Measurements from ENCODE around the gene SIVA1.
A peak's percentile ranks its signal among the peaks of the same experiment; 100 is the strongest.

The SIVA1 gene

DNA sequence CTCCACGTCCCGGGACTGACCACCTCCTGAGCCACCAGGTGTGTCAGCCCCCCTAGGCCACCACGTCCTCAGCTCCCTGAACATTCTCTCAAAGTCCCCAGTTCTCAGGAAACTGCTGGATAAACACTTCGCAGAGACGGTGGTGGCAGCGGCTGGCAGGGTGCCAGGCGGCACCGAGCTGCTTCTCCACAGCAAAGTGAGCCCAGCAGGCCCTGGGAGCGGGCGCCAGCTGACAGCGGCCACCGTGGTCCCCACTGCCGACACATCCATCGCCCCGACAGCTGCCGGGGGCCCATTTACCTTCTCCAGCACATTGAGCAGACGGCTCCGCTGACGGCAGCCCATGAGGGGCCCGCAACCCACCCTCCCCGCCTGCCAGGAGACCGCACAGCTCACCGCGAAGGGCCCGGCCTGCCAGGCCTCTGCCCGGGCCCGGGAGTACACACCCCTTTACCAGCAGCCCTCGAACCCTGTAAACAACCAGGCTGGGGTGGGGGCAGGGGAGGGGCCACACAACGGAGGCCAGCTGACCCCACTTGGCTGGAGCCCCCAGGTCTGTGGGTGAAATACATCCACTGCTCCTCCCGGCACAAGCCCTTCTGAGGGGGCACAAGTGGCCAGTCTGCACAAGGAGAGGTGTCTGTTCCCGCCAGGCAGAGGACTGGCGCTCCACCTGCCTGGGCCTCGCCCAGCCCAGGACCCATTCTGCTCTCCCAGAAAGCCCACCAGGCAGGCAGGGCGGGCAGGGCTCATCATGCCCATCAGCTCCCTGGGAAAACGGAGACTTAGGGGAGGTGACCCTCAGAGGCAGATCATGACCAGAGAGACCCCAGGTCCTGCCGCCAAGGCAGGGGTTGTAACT, 32.1 kb downstream of the SIVA1 start:
- no peak for DNase-seq (ENCODE audit: low read depth)

DNA sequence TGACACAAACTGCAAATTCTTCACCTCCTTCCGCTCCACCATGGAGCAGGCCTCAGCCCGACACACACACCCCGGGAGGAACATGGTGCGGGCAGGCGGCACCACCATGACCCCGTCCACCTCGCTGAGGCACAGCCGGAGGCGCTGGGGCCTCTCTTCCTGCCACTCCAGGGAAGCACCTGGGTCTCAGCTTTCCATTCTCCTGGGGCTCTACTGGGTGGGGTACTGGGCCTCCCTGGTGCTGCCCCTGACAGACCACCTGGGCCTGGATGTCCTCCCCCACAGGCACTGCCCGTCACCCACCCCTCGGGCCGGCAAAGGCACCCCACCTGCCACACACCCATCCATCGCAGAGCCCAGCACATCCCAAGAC, 32.7 kb downstream of the SIVA1 start:
- DNase-seq (ENCODE audit: low read depth), result no peak

GRCh38 chr14:104786091-104786586, 33.2 kb downstream of the SIVA1 start:
- DNase-seq (ENCODE audit: low read depth), result no peak

- DNase-seq (ENCODE audit: low read depth), result no peak
Measured at GRCh38 chr14:104786726-104787675, 34.1 kb downstream of the SIVA1 start.

GRCh38 chr14:104787736-104788135, 34.8 kb downstream of the SIVA1 start:
- DNase-seq (ENCODE audit: low read depth), result no peak

- no peak for DNase-seq (ENCODE audit: low read depth)
Measured at GRCh38 chr14:104788161-104788818, 35.3 kb downstream of the SIVA1 start.

GRCh38 chr14:104788873-104789663, 36.1 kb downstream of the SIVA1 start:
- no peak for DNase-seq (ENCODE audit: low read depth)

GRCh38 chr14:104789752-104790743, 37.1 kb downstream of the SIVA1 start:
- DNase-seq (ENCODE audit: low read depth), result no peak

- no peak for DNase-seq (ENCODE audit: low read depth)
Measured at GRCh38 chr14:104791425-104791824, 38.5 kb downstream of the SIVA1 start.

DNA sequence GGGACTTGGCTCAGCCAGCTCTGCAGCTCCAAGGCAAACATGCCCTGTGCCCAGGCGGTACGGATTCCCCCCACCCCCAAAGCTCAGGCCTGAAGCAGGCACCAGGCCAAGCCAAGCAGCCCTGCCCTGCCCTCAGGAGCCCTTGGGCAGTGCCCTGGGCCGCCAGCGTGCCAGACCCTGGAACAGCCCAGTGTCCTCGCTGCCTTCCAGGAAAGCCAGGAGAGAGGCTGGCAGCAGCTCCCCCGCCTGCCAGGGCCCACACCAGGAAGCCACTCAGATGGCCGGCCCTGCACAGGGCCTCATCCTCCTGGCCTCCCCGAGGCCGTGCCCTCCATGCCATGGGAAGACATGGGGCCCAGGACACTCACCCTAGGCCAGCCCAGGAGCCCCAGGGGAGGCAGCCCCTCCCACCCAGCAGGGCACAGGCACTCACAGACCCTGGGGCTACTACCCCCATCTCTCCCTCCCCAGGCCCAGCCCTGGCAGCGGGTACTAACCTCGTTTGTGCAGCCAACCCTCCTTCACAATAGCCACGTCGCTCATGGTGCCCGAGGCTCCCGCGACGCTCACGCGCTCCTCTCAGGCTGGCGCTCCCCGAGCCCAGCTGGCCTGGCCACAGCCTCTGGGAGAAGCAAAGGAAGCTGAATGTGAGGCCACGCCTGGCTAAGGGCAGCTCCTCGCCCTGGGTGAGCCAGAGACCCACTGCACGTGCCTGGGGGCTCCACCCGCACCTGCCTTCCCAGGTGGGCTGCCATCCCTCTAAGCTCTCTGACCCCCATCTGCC, 39.3 kb downstream of the SIVA1 start:
- DNase-seq (ENCODE audit: low read depth), result no peak

- no peak for DNase-seq (ENCODE audit: low read depth)
Measured at GRCh38 chr14:104792945-104793702, 40.2 kb downstream of the SIVA1 start.

DNA sequence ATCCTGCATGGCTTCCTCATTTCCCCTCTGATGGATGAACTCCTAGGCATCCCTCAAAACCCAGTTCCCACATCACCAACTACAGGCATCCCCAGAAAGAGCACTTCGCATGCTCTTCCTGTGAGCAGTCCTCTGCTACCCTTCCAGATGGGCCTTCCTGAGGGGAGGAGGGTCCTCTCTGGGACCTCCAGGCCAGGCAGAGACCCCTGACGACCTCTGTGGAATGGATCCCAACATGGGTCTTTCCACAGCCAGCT, 40.7 kb downstream of the SIVA1 start:
- DNase-seq (ENCODE audit: low read depth), result no peak

- peak; percentile 84 for DNase-seq (ENCODE audit: low read depth)
Measured at GRCh38 chr14:104794099-104794498, 41.2 kb downstream of the SIVA1 start.

DNA sequence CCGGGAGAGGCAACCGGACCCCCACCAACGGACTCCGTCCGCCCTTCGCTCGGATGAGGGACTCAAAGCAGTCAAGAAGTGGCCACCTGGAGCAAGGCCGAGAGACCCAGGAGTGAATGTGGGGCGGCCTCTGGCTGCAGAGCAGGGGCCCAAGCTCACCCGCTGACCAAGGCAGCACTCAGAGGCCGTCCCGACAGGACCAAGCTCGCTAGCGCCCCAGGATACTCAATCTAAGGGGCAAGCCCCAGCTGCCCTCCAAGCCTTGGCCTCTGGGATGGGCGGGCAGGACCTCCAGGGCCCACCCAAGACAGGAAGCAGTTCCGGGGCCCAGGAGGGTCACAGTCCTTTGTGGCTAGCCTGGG, 41.7 kb downstream of the SIVA1 start:
- DNase-seq (ENCODE audit: low read depth), result peak; percentile 63

GRCh38 chr14:104794993-104795780, 42.2 kb downstream of the SIVA1 start, which contains the start of gene AKT1:
Gene AKT1 (minus strand): TSS chr14:104795748. CDS start chr14:104792643, 3,105 bp downstream.
- DNase-seq (ENCODE audit: low read depth), result peak; percentile 52

DNA sequence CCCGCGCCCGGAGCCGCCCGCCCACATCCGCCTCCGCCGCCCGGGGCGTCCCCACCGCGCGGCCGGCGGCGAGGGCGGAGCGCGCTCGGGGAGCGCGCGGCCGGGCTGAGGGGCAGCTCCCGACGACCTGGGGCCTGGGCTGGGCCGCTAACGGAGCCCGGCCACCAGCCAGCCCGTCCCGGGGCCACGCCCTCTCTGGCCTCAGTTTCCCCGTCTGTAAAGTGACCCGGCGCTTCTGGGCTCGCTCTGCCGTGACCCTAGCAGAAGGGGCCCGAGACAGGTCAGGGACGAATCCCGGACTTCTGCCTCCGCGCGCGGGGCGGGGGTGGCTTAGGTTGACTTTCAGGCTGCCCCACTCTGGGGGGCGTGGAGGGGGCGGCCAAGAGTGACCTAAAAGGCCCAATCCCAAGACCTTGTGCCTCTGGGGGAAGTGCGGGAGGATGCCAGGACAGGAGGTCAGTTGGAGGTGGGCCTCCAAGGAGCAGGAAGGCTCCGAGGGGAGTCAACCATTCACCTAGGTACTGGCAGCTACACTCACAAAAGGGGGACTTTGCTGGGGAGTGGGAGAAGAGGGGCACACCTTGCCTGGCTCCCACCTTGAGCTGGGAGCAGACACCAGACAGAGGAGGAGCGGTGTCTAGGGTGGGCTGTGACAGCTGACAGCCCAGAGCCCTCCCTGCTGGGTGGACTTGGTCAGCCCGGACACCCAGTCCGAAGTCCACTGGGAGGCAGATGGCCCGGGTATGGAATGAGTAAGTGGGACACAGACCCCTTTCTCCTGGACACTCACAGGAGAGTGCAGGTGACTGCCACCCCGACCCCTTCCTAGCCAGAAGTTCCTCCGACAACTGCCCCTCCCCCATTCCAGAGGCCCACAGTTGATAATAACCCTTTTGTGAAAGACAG, 43.1 kb downstream of the SIVA1 start:
- DNase-seq (ENCODE audit: low read depth), result peak; percentile 71

GRCh38 chr14:104796687-104797081, 43.7 kb downstream of the SIVA1 start:
- DNase-seq (ENCODE audit: low read depth), result no peak
